ENCODE measurements around the gene SYNE1. TPM values are rescaled to one million over a fixed set of nuclear protein-coding genes. Genes with fewer than 3 reads are reported as not detected.

The SYNE1 gene
- total RNA-seq, 6 donors from 2014 or later = 160 to 859 (median 490) TPM

- Histone ChIP-seq H3K36me3 (peaks cover 0 to 11% (median 4%) of the 10 kb centered on the region in 4 donors), H3K27me3 (no peaks in the 10 kb centered on the region), H3K27ac (no peak overlapping the region), H3K4me1 (no peaks in the 10 kb centered on the region), H3K4me3 (no peak overlapping the region), H3K9me3 (no peaks in the 10 kb centered on the region)
- ATAC-seq (ENCODE audit: low FRiP score in 2 of 2) = no peak
- TF ChIP-seq POLR2AphosphoS5 (IDR thresholded peaks at IDR 0.05) = no peak
- TF ChIP-seq CTCF (IDR thresholded peaks at IDR 0.05) = no peak
- no peak for TF ChIP-seq EP300 (IDR thresholded peaks at IDR 0.05)
- no peak for TF ChIP-seq POLR2A (IDR thresholded peaks at IDR 0.05)
- DNase-seq = no peak
Measured at GRCh38 chr6:152418551-152418950, 218.6 kb downstream of the SYNE1 start.

GRCh38 chr6:152416652-152417051, 220.5 kb downstream of the SYNE1 start:
- H3K36me3 ChIP-seq = peaks cover 0 to 15% (median 4%) of the 10 kb centered on the region in 4 donors
- no peak for ATAC-seq (ENCODE audit: low FRiP score in 2 of 2)
- H3K4me3 ChIP-seq = no peak overlapping the region
- TF ChIP-seq CTCF (IDR thresholded peaks at IDR 0.05) (no peak), POLR2AphosphoS5 (IDR thresholded peaks at IDR 0.05) (no peak), POLR2A (IDR thresholded peaks at IDR 0.05) (no peak), EP300 (IDR thresholded peaks at IDR 0.05) (no peak)
- no peaks in the 10 kb centered on the region for H3K9me3 ChIP-seq
- H3K27me3 ChIP-seq = no peaks in the 10 kb centered on the region
- 89 to 90% methylated on average over 8 of the region's 8 CpGs for WGBS, 2 donors
- no peaks in the 10 kb centered on the region for H3K4me1 ChIP-seq
- peak in 1 of 2 donors; percentile 5 for DNase-seq
- H3K27ac ChIP-seq = no peak overlapping the region

- TF ChIP-seq POLR2AphosphoS5 (IDR thresholded peaks at IDR 0.05) (no peak), CTCF (IDR thresholded peaks at IDR 0.05) (no peak), EP300 (IDR thresholded peaks at IDR 0.05) (no peak), POLR2A (IDR thresholded peaks at IDR 0.05) (no peak)
- H3K4me1 ChIP-seq = peaks cover 0 to under 1% (median 0%) of the 10 kb centered on the region in 4 donors
- ATAC-seq (ENCODE audit: low FRiP score in 2 of 2) (no peak), DNase-seq (no peak)
- no peak overlapping the region for H3K27ac ChIP-seq
- no peak overlapping the region for H3K4me3 ChIP-seq
- H3K36me3 ChIP-seq = peaks cover 0 to 38% (median 4%) of the 10 kb centered on the region in 4 donors
- no peaks in the 10 kb centered on the region for H3K27me3 ChIP-seq
- no peaks in the 10 kb centered on the region for H3K9me3 ChIP-seq
- WGBS, 2 donors = 85 to 93% methylated on average over 6 of the region's 6 CpGs
Measured at GRCh38 chr6:152404936-152405595, 232.1 kb downstream of the SYNE1 start.

GRCh38 chr6:152404086-152404857, 232.9 kb downstream of the SYNE1 start:
- Histone ChIP-seq H3K36me3 (peaks cover 0 to 46% (median 4%) of the 10 kb centered on the region in 4 donors), H3K27ac (no peak overlapping the region), H3K27me3 (no peaks in the 10 kb centered on the region), H3K4me3 (no peak overlapping the region), H3K4me1 (peaks cover 0 to 5% (median 0%) of the 10 kb centered on the region in 4 donors), H3K9me3 (no peaks in the 10 kb centered on the region)
- TF ChIP-seq POLR2A (IDR thresholded peaks at IDR 0.05) (no peak), POLR2AphosphoS5 (IDR thresholded peaks at IDR 0.05) (no peak), CTCF (IDR thresholded peaks at IDR 0.05) (no peak), EP300 (IDR thresholded peaks at IDR 0.05) (no peak)
- no peak for DNase-seq
- 69 to 75% methylated on average over 6 of the region's 6 CpGs for WGBS, 2 donors
- no peak for ATAC-seq (ENCODE audit: low FRiP score in 2 of 2)

Data from upper lobe of left lung (tissue), 6 donors.